ENCODE results near the gene NALCN.
A peak's percentile ranks its signal among the peaks of the same experiment; 100 is the strongest.

Gene NALCN

GRCh38 chr13:101264931-101265330 is 151.4 kb downstream of the NALCN start:
- DNase-seq = no peak
- no peak overlapping the region for H3K9ac ChIP-seq (ENCODE audit: low read depth, low read length)
- H3K4me2 ChIP-seq (ENCODE audit: insufficient read depth, low read length) = no peak overlapping the region
- H3K27ac ChIP-seq (ENCODE audit: low read length) = peak overlapping the region; percentile 23; the same call in 1 of the 2 replicates
- no peaks in the 10 kb centered on the region for H3K79me2 ChIP-seq (ENCODE audit: insufficient read depth, low read length)
- TF ChIP-seq EZH2 (IDR thresholded peaks at IDR 0.05; ENCODE audit: borderline replicate concordance, low read depth, low read length, severe bottlenecking) = no peak
- TF ChIP-seq CTCF (IDR thresholded peaks at IDR 0.05; ENCODE audit: borderline replicate concordance, extremely low read depth, low read length, poor library complexity, severe bottlenecking) = no peak
- no peak overlapping the region for H3K4me3 ChIP-seq (ENCODE audit: low read depth in 1 of 2, low read length in 2 of 2)
- H4K20me1 ChIP-seq (ENCODE audit: insufficient read depth, low read length) = no peaks in the 10 kb centered on the region
- H3K36me3 ChIP-seq (ENCODE audit: insufficient read depth, low read length) = no peaks in the 10 kb centered on the region
- H3K27me3 ChIP-seq (ENCODE audit: insufficient read depth, low read length, poor library complexity) = no peaks in the 10 kb centered on the region
- no peak overlapping the region; the same call in 1 of the 2 replicates for H2AFZ ChIP-seq (ENCODE audit: low read depth, low read length)
- H3K4me1 ChIP-seq (ENCODE audit: insufficient read depth, low read length) = peaks cover 10% of the 10 kb centered on the region
- ATAC-seq (ENCODE audit: insufficient read depth, low read depth) = peak; percentile 79
- no peaks in the 10 kb centered on the region for H3K9me3 ChIP-seq (ENCODE audit: insufficient read depth, low read length, severe bottlenecking)

- Histone ChIP-seq H4K20me1 (ENCODE audit: insufficient read depth, low read length) (no peaks in the 10 kb centered on the region), H2AFZ (ENCODE audit: low read depth, low read length) (no peak overlapping the region), H3K4me2 (ENCODE audit: insufficient read depth, low read length) (no peak overlapping the region), H3K79me2 (ENCODE audit: insufficient read depth, low read length) (no peaks in the 10 kb centered on the region), H3K27ac (ENCODE audit: low read length) (no peak overlapping the region), H3K27me3 (ENCODE audit: insufficient read depth, low read length, poor library complexity) (no peaks in the 10 kb centered on the region), H3K9ac (ENCODE audit: low read depth, low read length) (no peak overlapping the region), H3K9me3 (ENCODE audit: insufficient read depth, low read length, severe bottlenecking) (no peaks in the 10 kb centered on the region), H3K4me1 (ENCODE audit: insufficient read depth, low read length) (peaks cover 20% of the 10 kb centered on the region), H3K36me3 (ENCODE audit: insufficient read depth, low read length) (no peaks in the 10 kb centered on the region), H3K4me3 (ENCODE audit: low read depth in 1 of 2, low read length in 2 of 2) (no peak overlapping the region)
- ATAC-seq (ENCODE audit: insufficient read depth, low read depth) (no peak), DNase-seq (no peak)
- TF ChIP-seq EZH2 (IDR thresholded peaks at IDR 0.05; ENCODE audit: borderline replicate concordance, low read depth, low read length, severe bottlenecking) (no peak), CTCF (IDR thresholded peaks at IDR 0.05; ENCODE audit: borderline replicate concordance, extremely low read depth, low read length, poor library complexity, severe bottlenecking) (no peak)
These were observed 154.0 kb downstream of the NALCN start for GRCh38 chr13:101262306-101262705.

GRCh38 chr13:101258509-101258908 is 157.8 kb downstream of the NALCN start:
- Histone ChIP-seq H3K4me2 (ENCODE audit: insufficient read depth, low read length) (no peak overlapping the region), H3K27ac (ENCODE audit: low read length) (no peak overlapping the region), H3K27me3 (ENCODE audit: insufficient read depth, low read length, poor library complexity) (no peaks in the 10 kb centered on the region), H3K9ac (ENCODE audit: low read depth, low read length) (no peak overlapping the region), H3K9me3 (ENCODE audit: insufficient read depth, low read length, severe bottlenecking) (no peaks in the 10 kb centered on the region), H3K36me3 (ENCODE audit: insufficient read depth, low read length) (no peaks in the 10 kb centered on the region), H3K4me1 (ENCODE audit: insufficient read depth, low read length) (peaks cover 10% of the 10 kb centered on the region), H4K20me1 (ENCODE audit: insufficient read depth, low read length) (no peaks in the 10 kb centered on the region), H3K79me2 (ENCODE audit: insufficient read depth, low read length) (no peaks in the 10 kb centered on the region), H2AFZ (ENCODE audit: low read depth, low read length) (no peak overlapping the region), H3K4me3 (ENCODE audit: low read depth in 1 of 2, low read length in 2 of 2) (no peak overlapping the region)
- ATAC-seq (ENCODE audit: insufficient read depth, low read depth) = no peak
- no peak for DNase-seq
- TF ChIP-seq EZH2 (IDR thresholded peaks at IDR 0.05; ENCODE audit: borderline replicate concordance, low read depth, low read length, severe bottlenecking) (no peak), CTCF (IDR thresholded peaks at IDR 0.05; ENCODE audit: borderline replicate concordance, extremely low read depth, low read length, poor library complexity, severe bottlenecking) (no peak)

GRCh38 chr13:101258071-101258470 is 158.2 kb downstream of the NALCN start:
- ATAC-seq (ENCODE audit: insufficient read depth, low read depth) = peak; percentile 94
- Histone ChIP-seq H3K4me2 (ENCODE audit: insufficient read depth, low read length) (no peak overlapping the region), H4K20me1 (ENCODE audit: insufficient read depth, low read length) (no peaks in the 10 kb centered on the region), H3K9me3 (ENCODE audit: insufficient read depth, low read length, severe bottlenecking) (no peaks in the 10 kb centered on the region), H2AFZ (ENCODE audit: low read depth, low read length) (no peak overlapping the region), H3K79me2 (ENCODE audit: insufficient read depth, low read length) (no peaks in the 10 kb centered on the region), H3K4me3 (ENCODE audit: low read depth in 1 of 2, low read length in 2 of 2) (no peak overlapping the region), H3K36me3 (ENCODE audit: insufficient read depth, low read length) (no peaks in the 10 kb centered on the region), H3K27me3 (ENCODE audit: insufficient read depth, low read length, poor library complexity) (no peaks in the 10 kb centered on the region), H3K27ac (ENCODE audit: low read length) (no peak overlapping the region), H3K4me1 (ENCODE audit: insufficient read depth, low read length) (peaks cover 10% of the 10 kb centered on the region), H3K9ac (ENCODE audit: low read depth, low read length) (no peak overlapping the region)
- TF ChIP-seq CTCF (IDR thresholded peaks at IDR 0.05; ENCODE audit: borderline replicate concordance, extremely low read depth, low read length, poor library complexity, severe bottlenecking) (no peak), EZH2 (IDR thresholded peaks at IDR 0.05; ENCODE audit: borderline replicate concordance, low read depth, low read length, severe bottlenecking) (no peak)
- peak; percentile 65 for DNase-seq

Data from DND-41 (cell line).